ENCODE results near the gene CDH15.

The CDH15 gene

DNA sequence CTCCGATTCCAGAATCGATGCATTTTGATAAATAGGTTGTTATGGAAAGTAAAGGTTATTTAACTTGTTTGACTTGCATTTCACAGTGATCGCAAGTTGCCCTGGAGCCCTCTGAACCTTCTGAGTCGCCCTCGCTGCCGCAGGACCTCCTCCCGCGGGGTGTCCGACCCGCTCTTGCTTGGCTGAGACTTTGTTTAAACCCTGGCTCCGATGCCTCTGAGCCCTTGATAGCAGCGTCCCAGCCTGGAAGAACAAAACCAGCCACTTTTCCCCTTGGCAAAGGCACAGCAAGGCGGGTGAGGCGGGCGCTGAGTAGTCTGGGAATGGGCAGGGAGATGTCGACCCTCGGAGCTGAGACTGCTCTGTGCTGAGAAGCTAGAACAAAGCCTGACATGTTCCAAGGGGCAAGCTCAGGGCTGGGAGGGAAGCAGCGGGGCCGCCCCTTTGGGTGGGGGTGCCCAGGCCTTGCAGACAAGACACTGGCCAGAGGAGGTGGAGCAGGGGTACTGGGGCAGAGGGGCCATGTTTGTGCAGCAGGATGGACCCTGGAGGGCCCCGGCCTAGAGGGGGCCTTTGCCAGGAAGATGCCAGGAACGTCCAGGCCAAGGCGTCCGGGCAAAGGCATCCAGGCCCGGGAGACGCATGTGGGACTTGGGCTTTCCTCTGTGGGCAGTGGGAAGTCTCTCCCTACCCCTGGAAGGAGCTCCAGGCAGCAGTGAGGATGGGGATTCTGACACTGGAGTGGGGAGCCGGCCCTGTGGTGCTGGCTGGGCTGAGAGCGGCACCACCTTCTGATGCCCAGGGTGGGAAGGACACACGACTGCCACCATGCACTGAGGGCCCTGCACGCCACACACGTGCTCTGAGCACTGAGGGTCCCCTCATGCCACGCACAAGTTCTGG, 30.3 kb upstream of the CDH15 start:
- DNase-seq (ENCODE audit: low spot score), result no peak

DNA sequence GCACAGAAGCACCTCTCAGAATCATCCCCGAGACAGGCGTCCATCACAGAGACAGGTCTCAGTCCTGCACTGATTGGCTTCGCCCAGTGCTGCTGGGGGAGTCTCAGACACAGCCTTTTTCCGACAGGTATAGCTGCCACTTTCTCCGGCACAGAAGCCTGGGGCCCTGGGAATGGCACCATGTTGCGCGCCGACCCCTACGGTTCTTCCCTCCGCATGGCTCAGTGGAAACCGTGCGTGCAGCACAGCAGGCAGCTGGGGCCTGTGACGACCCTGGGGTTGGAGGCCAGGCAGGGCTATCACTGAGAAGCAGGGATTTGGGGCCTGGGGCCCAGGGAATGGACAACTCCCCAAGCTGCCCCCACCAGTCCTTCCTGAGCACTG, 29.7 kb upstream of the CDH15 start:
- no peak for DNase-seq (ENCODE audit: low spot score)

DNA sequence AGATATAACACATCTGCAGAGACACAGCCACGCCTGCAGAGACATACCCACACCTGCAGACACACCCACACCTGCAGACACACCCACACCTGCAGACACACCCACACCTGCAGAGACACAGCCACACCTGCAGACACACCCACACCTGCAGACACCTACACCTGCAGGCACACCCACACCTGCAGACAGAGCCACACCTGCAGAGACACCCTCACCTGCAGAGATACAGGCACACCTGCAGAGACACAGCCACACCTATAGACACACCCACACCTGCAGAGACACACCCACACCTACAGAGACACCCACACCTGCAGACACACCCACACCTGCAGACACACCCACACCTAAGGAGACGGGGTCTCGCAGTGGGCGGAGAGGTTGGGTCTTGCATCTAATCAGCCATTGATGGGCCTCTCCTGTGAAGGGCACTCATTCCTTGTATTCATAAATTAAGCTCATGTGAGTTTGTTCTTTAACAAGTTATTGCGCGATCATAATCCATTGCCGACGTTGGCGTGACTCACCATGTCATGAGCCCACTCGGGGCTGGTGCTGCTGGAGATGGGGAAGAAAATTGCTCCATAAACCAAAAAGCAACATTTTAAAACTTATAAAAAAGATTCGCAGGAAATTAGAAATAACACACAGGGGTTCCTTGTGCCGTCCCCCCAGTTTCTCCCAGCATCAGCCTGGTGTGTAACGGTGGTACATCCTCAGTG, 28.9 kb upstream of the CDH15 start:
- no peak for DNase-seq (ENCODE audit: low spot score)

DNA sequence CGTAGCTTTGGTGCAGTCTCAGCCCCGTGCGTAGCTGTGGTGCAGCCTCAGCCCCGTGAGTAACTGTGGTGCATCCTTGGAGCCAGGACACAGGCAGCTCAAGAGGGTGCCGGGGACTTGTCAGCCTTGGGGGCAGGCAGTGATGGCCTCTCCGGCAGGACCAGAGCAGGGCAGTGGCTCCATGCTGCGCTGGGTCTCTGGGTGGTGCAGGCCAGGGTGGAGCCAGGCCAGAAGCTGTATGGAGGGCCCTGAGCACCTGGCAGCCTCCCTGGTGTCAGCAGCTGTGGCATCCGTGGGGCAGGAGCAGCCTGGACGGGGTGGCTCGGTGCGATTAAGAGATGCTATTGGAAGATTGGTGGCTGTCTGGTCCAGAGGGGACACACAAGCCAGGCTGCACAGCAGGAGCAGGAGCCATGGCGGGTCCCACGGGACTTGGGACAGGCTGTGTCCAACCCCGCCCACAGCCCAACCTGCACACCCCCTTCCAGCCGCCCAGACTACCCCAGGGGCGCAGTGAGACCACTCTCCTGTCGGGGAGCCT, 28.3 kb upstream of the CDH15 start:
- no peak for DNase-seq (ENCODE audit: low spot score)

- DNase-seq (ENCODE audit: low spot score), result no peak
These were observed 27.5 kb upstream of the CDH15 start for GRCh38 chr16:89143911-89144675.

- no peak for DNase-seq (ENCODE audit: low spot score)
These were observed 26.9 kb upstream of the CDH15 start for GRCh38 chr16:89144681-89145080.

- no peak for DNase-seq (ENCODE audit: low spot score)
These were observed 26.0 kb upstream of the CDH15 start for GRCh38 chr16:89145406-89146161.

GRCh38 chr16:89146211-89147005, 25.1 kb upstream of the CDH15 start:
- DNase-seq (ENCODE audit: low spot score), result no peak

DNA sequence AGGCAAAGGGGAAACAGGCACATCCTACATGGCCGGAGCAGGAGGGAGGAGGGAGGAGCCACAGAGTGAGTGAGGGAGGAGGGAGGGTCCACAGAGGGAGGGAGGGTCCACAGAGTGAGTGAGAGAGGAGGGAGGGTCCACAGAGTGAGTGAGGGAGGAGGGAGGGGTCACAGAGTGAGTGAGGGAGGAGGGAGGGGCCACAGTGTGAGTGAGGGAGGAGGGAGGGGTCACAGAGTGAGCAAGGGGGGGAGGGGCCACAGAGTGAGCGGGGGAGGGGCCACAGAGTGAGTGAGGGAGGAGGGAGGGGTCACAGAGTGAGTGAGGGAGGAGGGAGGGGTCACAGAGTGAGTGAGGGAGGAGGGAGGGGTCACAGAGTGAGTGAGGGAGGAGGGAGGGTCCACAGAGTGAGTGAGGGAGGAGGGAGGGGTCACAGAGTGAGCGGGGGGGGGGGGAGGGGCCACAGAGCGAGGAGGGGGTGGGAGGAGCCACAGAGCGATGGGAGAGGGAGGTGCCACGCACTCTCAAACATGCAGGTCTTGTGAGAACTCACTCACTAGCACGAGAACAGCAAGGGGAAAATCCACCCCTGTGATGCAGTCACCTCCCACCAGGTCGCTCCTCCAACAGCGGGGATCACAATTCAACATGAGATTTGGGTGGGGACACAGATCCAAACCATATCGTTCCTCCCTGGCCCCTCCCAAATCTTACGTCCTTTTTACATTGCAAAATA, 24.3 kb upstream of the CDH15 start:
- no peak for DNase-seq (ENCODE audit: low spot score)

DNA sequence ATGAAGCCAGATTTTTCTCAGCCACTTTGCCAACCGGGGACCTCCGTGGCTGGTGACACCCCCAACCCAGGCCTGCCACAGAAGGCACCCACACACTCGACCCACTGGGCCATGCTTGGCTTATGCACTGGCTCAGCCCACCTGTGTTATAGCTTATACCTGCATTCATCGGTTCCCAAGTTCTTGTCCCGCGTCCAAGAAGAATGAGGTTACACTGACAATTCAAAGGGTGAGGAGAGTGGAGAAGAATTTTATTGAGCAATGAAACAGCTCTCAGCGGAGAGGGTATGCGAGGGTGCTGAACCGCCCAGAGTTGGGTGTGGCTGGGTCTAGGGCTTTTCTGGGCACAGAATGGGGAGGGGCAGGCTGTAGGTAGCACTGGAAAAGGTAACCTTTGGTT, 22.2 kb upstream of the CDH15 start:
- DNase-seq (ENCODE audit: low spot score), result no peak

GRCh38 chr16:89150090-89150835, 21.3 kb upstream of the CDH15 start:
- DNase-seq (ENCODE audit: low spot score), result no peak

- DNase-seq (ENCODE audit: low spot score), result no peak
These were observed 20.6 kb upstream of the CDH15 start for GRCh38 chr16:89150981-89151380.

DNA sequence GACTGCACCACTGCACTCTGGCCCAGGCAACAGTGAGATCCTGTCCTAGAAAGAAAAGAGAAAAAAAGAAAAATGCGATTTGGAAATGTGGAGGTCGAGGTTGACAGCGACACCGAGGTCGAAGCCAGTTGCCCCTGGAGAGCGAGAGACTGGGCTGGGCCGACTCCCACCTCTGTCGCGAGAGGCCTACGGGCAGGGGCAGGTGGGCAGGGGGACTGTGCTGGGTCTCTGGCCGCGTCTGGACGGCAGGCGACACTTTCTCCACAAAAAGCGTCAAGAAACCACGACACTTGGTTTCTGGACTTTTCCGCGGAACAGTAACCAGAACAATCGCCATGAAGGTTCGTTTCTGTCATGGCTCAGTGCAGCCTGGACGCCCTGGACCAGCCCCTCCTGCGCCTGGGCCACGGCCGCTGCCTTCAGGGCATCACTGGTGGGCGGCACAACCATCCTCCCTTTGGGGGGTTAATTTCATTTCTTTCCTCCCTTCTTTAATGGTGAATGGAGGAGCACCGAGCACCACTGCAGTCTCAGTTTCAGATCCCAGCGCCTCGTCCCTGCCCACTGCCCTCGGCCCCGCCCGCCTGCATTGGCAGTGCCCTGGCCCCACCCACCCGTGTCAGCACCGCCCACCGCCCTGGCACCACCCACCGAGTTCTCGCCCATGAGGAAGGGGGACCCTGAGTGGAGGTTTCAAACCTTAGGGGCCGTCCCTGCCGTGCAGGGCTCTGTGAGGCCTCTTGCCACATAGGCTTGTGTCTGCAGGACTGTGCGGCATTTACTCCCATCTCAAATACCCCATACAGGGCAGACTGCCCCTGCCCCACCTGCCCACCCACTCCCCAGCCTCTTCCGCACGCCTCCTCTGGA, 18.5 kb upstream of the CDH15 start:
- DNase-seq (ENCODE audit: low spot score), result no peak

DNA sequence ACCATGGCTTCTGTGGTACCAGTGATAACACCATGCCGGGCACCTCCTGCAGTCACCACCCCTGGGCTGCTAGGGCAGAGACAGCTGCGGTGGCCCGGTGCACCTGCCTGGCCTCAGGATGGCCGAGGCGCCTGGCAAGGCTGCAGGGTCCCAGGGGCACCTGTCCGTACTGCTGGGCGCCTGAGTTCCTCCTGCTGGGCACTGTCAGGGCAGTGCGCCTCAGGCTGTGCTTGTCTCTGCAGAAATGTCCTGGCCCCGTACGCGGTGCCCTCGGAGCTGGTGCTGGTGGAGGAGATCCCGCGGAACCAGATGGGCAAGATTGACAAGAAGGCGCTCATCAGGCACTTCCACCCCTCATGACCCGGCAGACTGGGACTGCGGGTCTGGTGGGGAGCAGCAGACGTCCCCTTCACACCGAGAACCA, 17.7 kb upstream of the CDH15 start:
- DNase-seq (ENCODE audit: low spot score), result no peak

DNA sequence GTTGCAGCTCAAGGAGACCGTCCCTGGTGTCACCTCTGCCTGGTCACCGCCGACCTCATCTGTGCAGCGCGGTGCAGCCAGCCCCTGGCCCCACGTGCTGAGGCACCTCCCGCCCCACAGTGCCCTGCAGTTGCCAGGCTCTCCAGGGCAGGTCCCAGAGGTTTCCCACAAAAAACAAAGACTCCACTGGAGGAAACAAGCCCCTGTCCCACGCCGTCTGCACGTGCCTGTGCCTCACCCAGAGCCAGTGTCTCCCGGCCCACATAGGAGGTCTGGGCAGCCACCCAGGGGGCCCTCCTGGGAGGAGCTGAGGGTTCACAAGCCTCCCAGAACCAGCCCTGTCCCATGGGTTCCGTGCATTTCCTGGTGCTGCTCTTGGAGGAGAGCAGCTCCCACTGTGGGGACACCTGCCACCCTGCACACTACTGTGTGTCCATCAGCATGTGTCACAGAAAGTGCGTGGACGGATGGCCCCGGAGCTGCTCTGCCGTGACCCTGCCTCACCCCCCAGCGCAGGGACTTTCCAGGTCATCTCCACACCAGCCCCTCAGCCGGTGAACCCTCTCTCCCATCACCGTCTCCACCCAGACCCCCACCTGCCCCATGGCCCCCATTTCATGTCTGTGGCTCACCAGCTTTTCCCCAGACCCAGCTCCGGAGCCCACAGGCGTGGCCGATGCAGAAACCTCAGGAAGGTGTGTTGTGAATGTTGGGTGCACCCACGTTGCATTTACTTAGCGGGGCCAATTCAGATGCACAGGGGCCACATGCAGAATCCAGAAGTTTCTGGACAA, 17.0 kb upstream of the CDH15 start:
- DNase-seq (ENCODE audit: low spot score), result no peak

DNA sequence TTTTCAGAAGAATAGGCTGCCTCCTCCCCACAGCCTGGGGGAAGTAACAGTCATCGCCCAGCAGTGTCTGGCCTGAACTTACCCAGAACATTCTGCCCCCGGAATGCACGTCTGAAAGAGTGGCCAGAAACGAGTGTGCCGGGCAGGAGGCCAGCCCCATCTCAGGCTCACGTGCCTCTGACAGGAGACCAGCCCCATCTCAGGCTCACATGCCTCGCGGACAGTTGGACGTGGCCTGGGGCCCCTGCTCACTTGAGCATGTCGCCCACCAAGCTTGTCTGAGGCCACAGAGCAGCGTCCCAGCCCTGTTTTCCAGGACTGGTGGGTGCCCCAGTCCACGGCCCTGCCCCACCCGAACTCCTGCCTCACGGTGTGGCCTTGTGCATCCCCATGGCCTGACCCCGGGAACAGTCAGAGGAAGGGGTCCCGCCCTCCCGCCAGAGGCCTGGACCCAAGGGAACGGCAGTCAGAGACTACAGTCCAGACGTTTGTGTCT, 16.3 kb upstream of the CDH15 start:
- DNase-seq (ENCODE audit: low spot score), result no peak

All from RKO (cell line).